Hepatocyte (in vitro differentiated cells): ENCODE results near the gene MTA2. TPM values are rescaled to one million over a fixed set of nuclear protein-coding genes. Genes with fewer than 3 reads are reported as not detected.
A peak's percentile ranks its signal among the peaks of the same experiment; 100 is the strongest.

Source experiments
- DNase-seq: peaks from one replicate; pipeline ENCODE4 v3.0.0-alpha.2; 2016; ENCODE audit warnings: low spot score
- H2AFZ ChIP-seq: fragments of 200-600 bp; sonication (generic); 2 replicates; pipeline ENCODE4 v1.6.0; 2016; ENCODE audit warnings: antibody characterized with exemption, mild to moderate bottlenecking
- H3K27ac ChIP-seq: fragments of 200-600 bp; sonication (generic); 2 replicates; pipeline ENCODE4 v1.5.1; 2016; ENCODE audit warnings: mild to moderate bottlenecking
- H3K27me3 ChIP-seq: fragments of 200-600 bp; sonication (generic); 2 replicates; pipeline ENCODE4 v1.6.1; 2016
- H3K36me3 ChIP-seq: fragments of 200-600 bp; sonication (generic); replicated peaks from 2 replicates; pipeline ENCODE4 v1.5.1; 2016; ENCODE audit warnings: low read depth; ENCODE audit not compliant: insufficient read depth
- H3K4me1 ChIP-seq: fragments of 200-600 bp; sonication (generic); 2 replicates; pipeline ENCODE4 v1.5.1; 2016; ENCODE audit warnings: mild to moderate bottlenecking, moderate library complexity; ENCODE audit not compliant: insufficient read depth
- H3K4me2 ChIP-seq: fragments of 200-600 bp; sonication (generic); 2 replicates; pipeline ENCODE4 v1.6.0; 2016
- H3K4me3 ChIP-seq: fragments of 200-600 bp; sonication (generic); 2 replicates; pipeline ENCODE4 v1.5.1; 2016; ENCODE audit warnings: mild to moderate bottlenecking
- H3K79me2 ChIP-seq: fragments of 200-600 bp; sonication (generic); 2 replicates; pipeline ENCODE4 v1.6.0; 2017; ENCODE audit warnings: mild to moderate bottlenecking
- H3K9me2 ChIP-seq: fragments of 200-600 bp; sonication (generic); replicated peaks from 2 replicates; pipeline ENCODE4 v1.6.0; 2017; ENCODE audit warnings: mild to moderate bottlenecking; ENCODE audit not compliant: insufficient read depth
- H3K9me3 ChIP-seq: fragments of 200-600 bp; sonication (generic); 2 replicates; pipeline ENCODE4 v1.5.1; 2016; ENCODE audit warnings: low read depth, mild to moderate bottlenecking
- H4K20me1 ChIP-seq: fragments of 200-600 bp; sonication (generic); 2 replicates; pipeline ENCODE4 v1.6.0; 2016; ENCODE audit warnings: mild to moderate bottlenecking; ENCODE audit not compliant: insufficient read depth, poor library complexity, severe bottlenecking
- CTCF ChIP-seq: fragments of 200-600 bp; sonication (generic); IDR thresholded peaks from 2 replicates; pipeline ENCODE4 v1.5.1; 2016; ENCODE audit warnings: antibody characterized with exemption, mild to moderate bottlenecking; ENCODE audit not compliant: poor library complexity
- EZH2 ChIP-seq: fragments of 200-600 bp; sonication (generic); IDR thresholded peaks from 2 replicates; pipeline ENCODE4 v1.6.1; 2016; ENCODE audit warnings: antibody characterized with exemption, mild to moderate bottlenecking, borderline replicate concordance
- EZH2phosphoT487 ChIP-seq: fragments of 200-600 bp; sonication (generic); IDR thresholded peaks from one replicate; pipeline ENCODE4 v1.6.1; 2018; ENCODE audit warnings: antibody characterized with exemption, mild to moderate bottlenecking, low read depth, moderate library complexity; ENCODE audit not compliant: unreplicated experiment, severe bottlenecking
- WGBS: methylation state at CpG from one replicate; pipeline ENCODE4 v1.1.6; 2016; ENCODE audit warnings: low lambda C conversion rate; ENCODE audit errors: missing lambda C conversion rate; 5-methylcytosine and 5-hydroxymethylcytosine counted together
- polyA plus RNA-seq: library from polyadenylated mRNA; unstranded; fragments of >200 nt; fragmentation: Nextera tagmentation; extraction: Ambion mirVana; gene quantifications from 2 replicates; pipeline ENCODE4 v1.2.1, GENCODE V29; 2016
- total RNA-seq: library from RNA; depleted of rRNA; stranded (reverse); fragments of >200 nt; gene quantifications from 2 replicates; pipeline ENCODE4 v1.2.3, GENCODE V29; 2014

Gene MTA2
- total and polyA plus RNA-seq, 2 experiments from 2014 or later: 25.6 to 53.1 TPM

GRCh38 chr11:62592989-62593421, 8.7 kb downstream of the MTA2 start:
- H3K36me3 ChIP-seq: no peaks in the 10 kb centered on the region
- H3K27me3 ChIP-seq: no peaks in the 10 kb centered on the region
- peak overlapping the region; percentile 85 for H3K27ac ChIP-seq
- H2AFZ ChIP-seq: no peak overlapping the region
- no peaks in the 10 kb centered on the region for H4K20me1 ChIP-seq
- no peaks in the 10 kb centered on the region for H3K9me2 ChIP-seq
- no peak overlapping the region for H3K4me2 ChIP-seq
- no peaks in the 10 kb centered on the region for H3K9me3 ChIP-seq
- H3K4me1 ChIP-seq: peaks cover 7% of the 10 kb centered on the region
- no peak overlapping the region for H3K4me3 ChIP-seq
- no peak for TF ChIP-seq EZH2phosphoT487
- no peak for TF ChIP-seq EZH2
- TF ChIP-seq CTCF: no peak
- no peak for DNase-seq
- 89% methylated on average over 4 of the region's 8 CpGs for WGBS
- peaks cover 28% of the 10 kb centered on the region for H3K79me2 ChIP-seq

- Histone ChIP-seq H3K36me3 (no peaks in the 10 kb centered on the region), H2AFZ (peak overlapping the region; percentile 41)
- WGBS: 23% methylated on average over 17 of the region's 17 CpGs
Observed at GRCh38 chr11:62592146-62592815, 9.4 kb downstream of the MTA2 start.

GRCh38 chr11:62591448-62592145, 10.1 kb downstream of the MTA2 start, which contains the start of gene TUT1:
Gene TUT1, minus strand, starts transcription at chr11:62591523. Its CDS starts 38 bp downstream, at chr11:62591485.
- Histone ChIP-seq H3K36me3 (no peaks in the 10 kb centered on the region), H2AFZ (peak within 1 kb of the TSS; percentile 55)
- under 1% methylated on average over 58 of the region's 58 CpGs for WGBS

More at GRCh38 chr11:62592146-62592815, 9.4 kb downstream of the MTA2 start:
- no peak for TF ChIP-seq CTCF
- TF ChIP-seq EZH2phosphoT487: no peak
- no peak for TF ChIP-seq EZH2
- Histone ChIP-seq H3K4me3 (peak overlapping the region; percentile 22), H3K4me1 (peaks cover 7% of the 10 kb centered on the region), H3K4me2 (peak overlapping the region; percentile 85), H3K27ac (peak overlapping the region; percentile 85), H3K27me3 (no peaks in the 10 kb centered on the region), H4K20me1 (no peaks in the 10 kb centered on the region), H3K9me3 (no peaks in the 10 kb centered on the region), H3K9me2 (no peaks in the 10 kb centered on the region), H3K79me2 (peaks cover 20% of the 10 kb centered on the region)
- no peak for DNase-seq

More at GRCh38 chr11:62591448-62592145, 10.1 kb downstream of the MTA2 start, which contains the start of gene TUT1:
- H3K4me3 ChIP-seq: peak within 1 kb of the TSS; percentile 65
- H3K4me1 ChIP-seq: peaks cover 7% of the 10 kb centered on the region
- H3K9me2 ChIP-seq: no peaks in the 10 kb centered on the region
- peak; percentile 98 for DNase-seq
- peak within 1 kb of the TSS; percentile 85 for H3K4me2 ChIP-seq
- no peaks in the 10 kb centered on the region for H3K27me3 ChIP-seq
- no peaks in the 10 kb centered on the region for H3K9me3 ChIP-seq
- no peaks in the 10 kb centered on the region for H4K20me1 ChIP-seq
- H3K27ac ChIP-seq: peak within 1 kb of the TSS; percentile 88
- TF ChIP-seq EZH2phosphoT487: no peak
- peak; percentile 18 for TF ChIP-seq CTCF
- TF ChIP-seq EZH2: no peak
- peaks cover 19% of the 10 kb centered on the region for H3K79me2 ChIP-seq
